ENCODE results near the gene OXTR. TPM values are rescaled to one million over a fixed set of nuclear protein-coding genes. Genes with fewer than 3 reads are reported as not detected.

Gene OXTR
- total RNA-seq, 1 donor from 2014 or later, result 1.0 TPM

- Mint-ChIP-seq H3K9me3 (no peaks in the 10 kb centered on the region), H3K27me3 (ENCODE audit: insufficient read depth) (peaks cover 2% of the 10 kb centered on the region), H3K27ac (no peak overlapping the region), H3K4me3 (no peak overlapping the region), H3K36me3 (ENCODE audit: low read depth) (no peaks in the 10 kb centered on the region), H3K4me1 (ENCODE audit: low read depth) (no peaks in the 10 kb centered on the region)
- intact Hi-C loops (cut with micrococcal nuclease), result no loop called here
- DNase-seq (ENCODE audit: low spot score), result no peak
Measured at GRCh38 chr3:8778475-8778874, 9.1 kb upstream of the OXTR start.

DNA sequence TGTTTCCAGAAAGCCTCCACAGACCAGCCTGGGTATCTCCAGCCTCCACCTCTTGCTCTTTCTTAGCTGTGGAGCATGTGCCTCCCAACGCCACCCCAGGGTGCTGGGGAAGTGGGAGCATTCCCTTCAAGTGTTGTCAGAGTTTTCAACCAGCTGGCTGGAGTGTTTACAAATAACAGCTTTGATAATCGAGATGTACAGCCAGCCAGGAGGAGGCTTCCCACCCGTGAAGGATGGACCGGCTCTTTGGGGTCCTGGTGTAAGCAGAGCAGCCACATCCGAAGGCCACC lies 8.5 kb upstream of the OXTR start:
- DNase-seq (ENCODE audit: low spot score), result no peak
- Mint-ChIP-seq H3K27me3 (ENCODE audit: insufficient read depth) (peaks cover 2% of the 10 kb centered on the region), H3K36me3 (ENCODE audit: low read depth) (no peaks in the 10 kb centered on the region), H3K27ac (no peak overlapping the region), H3K9me3 (no peaks in the 10 kb centered on the region), H3K4me3 (no peak overlapping the region), H3K4me1 (ENCODE audit: low read depth) (no peaks in the 10 kb centered on the region)
- intact Hi-C loops (cut with micrococcal nuclease), result no loop called here

GRCh38 chr3:8777201-8777977 lies 8.0 kb upstream of the OXTR start:
- DNase-seq (ENCODE audit: low spot score), result no peak
- H3K4me1 Mint-ChIP-seq (ENCODE audit: low read depth), result no peaks in the 10 kb centered on the region
- H3K27ac Mint-ChIP-seq, result no peak overlapping the region
- H3K27me3 Mint-ChIP-seq (ENCODE audit: insufficient read depth), result peaks cover 2% of the 10 kb centered on the region
- H3K9me3 Mint-ChIP-seq, result no peaks in the 10 kb centered on the region
- intact Hi-C loops (cut with micrococcal nuclease), result no loop called here
- no peak overlapping the region for H3K4me3 Mint-ChIP-seq
- H3K36me3 Mint-ChIP-seq (ENCODE audit: low read depth), result no peaks in the 10 kb centered on the region

DNA sequence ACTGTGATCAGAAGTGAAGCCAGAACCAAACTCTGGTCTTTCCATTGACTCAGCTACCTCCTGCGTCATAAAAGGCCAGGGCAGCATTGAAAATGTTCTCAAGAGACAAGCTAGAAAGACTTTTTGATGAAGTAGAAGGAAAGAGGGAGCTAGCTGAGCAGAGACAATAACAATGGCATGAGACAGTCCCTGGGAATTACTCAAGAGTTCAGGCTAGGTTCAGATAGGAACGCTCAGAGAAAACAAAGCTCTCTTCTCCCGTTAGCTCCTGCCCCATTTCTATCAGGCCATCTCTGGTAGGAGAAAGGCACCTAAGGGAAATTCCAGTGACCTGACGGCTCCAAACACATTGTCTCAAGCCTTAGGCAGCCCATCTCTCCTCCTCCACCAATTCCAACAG lies 7.0 kb upstream of the OXTR start:
- Mint-ChIP-seq H3K9me3 (no peaks in the 10 kb centered on the region), H3K27ac (no peak overlapping the region), H3K36me3 (ENCODE audit: low read depth) (no peaks in the 10 kb centered on the region), H3K27me3 (ENCODE audit: insufficient read depth) (peaks cover 2% of the 10 kb centered on the region), H3K4me1 (ENCODE audit: low read depth) (no peaks in the 10 kb centered on the region), H3K4me3 (no peak overlapping the region)
- intact Hi-C loops (cut with micrococcal nuclease), result no loop called here
- DNase-seq (ENCODE audit: low spot score), result no peak

DNA sequence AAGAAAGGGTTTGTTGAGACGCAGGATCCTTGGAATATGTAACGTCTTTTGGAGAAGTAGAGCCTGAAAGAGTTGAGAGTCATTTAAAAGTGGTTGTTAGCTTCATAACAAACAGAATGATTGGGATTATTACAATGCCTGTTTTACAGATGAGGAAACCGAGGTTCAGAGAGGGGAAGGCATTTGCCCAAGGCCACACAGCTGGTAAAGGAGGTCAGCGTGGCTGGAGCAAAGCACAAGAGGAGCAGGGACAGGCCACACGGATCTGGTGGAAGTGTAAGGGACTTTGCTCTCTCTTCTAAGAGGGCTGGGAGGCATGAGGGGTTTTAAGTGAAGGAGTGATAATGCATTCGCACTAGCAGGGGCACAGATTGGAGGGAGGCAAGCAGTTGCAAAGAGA lies 6.2 kb upstream of the OXTR start:
- Mint-ChIP-seq H3K9me3 (no peaks in the 10 kb centered on the region), H3K36me3 (ENCODE audit: low read depth) (no peaks in the 10 kb centered on the region), H3K27me3 (ENCODE audit: insufficient read depth) (peaks cover 10% of the 10 kb centered on the region), H3K4me3 (no peak overlapping the region), H3K27ac (no peak overlapping the region), H3K4me1 (ENCODE audit: low read depth) (no peaks in the 10 kb centered on the region)
- intact Hi-C loops (cut with micrococcal nuclease), result no loop called here
- DNase-seq (ENCODE audit: low spot score), result no peak

DNA sequence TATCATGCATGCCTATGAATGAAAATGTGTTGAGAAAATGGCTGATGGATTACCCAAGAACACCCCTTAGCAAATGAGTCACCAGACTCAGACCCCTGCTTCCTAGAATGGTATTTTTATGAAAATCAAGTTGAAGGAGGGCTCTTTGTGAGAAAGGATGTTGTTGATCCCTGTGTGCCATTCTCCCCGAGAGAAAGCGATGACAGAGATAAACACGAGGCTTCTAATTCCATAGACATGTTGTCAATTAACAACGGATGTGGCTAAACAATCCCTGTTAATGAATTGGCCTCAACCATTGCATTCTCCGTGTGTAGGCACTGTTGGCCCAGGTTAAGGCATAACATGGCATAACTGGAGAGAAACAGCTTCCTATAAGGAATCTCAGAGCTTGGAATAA lies 5.8 kb upstream of the OXTR start:
- Mint-ChIP-seq H3K36me3 (ENCODE audit: low read depth) (no peaks in the 10 kb centered on the region), H3K9me3 (no peaks in the 10 kb centered on the region), H3K27ac (no peak overlapping the region), H3K27me3 (ENCODE audit: insufficient read depth) (peaks cover 14% of the 10 kb centered on the region), H3K4me3 (no peak overlapping the region), H3K4me1 (ENCODE audit: low read depth) (no peaks in the 10 kb centered on the region)
- no peak for DNase-seq (ENCODE audit: low spot score)
- intact Hi-C loops (cut with micrococcal nuclease), result no loop called here

DNA sequence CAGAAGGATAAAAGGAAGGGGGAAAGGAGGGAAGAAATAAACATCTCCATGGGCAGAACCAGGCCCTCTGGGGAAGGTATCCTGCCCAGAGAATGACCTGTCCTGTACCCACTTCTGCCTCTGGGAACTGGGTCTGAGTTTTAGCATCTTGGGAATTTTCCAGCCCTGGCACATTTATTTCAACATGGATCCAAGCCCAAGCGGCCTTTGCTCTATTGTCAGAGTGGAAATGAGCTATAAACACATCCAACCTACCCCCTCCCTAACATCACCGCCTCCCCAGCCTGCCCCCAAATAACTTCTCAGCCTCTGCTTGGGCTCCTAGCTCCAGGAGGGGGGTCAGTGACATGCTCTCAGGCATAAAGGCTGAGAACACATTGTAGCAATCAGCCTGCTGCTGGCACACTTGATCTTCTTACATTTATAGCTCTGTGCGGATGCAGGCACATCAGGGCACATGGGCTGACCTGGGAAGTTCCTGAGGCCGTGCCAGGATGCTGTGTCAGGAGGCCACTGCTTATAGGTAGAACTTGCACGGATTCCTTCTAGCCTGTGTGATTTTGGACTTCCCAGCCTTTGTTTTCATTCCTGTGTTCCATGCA lies 4.6 kb upstream of the OXTR start:
- Mint-ChIP-seq H3K27ac (no peak overlapping the region), H3K4me1 (ENCODE audit: low read depth) (peaks cover 8% of the 10 kb centered on the region), H3K4me3 (no peak overlapping the region), H3K27me3 (ENCODE audit: insufficient read depth) (peaks cover 19% of the 10 kb centered on the region), H3K36me3 (ENCODE audit: low read depth) (no peaks in the 10 kb centered on the region), H3K9me3 (no peaks in the 10 kb centered on the region)
- DNase-seq (ENCODE audit: low spot score), result no peak
- intact Hi-C loops (cut with micrococcal nuclease), result no loop called here

- no peaks in the 10 kb centered on the region for H3K36me3 Mint-ChIP-seq (ENCODE audit: low read depth)
- no peaks in the 10 kb centered on the region for H3K9me3 Mint-ChIP-seq
- peaks cover 42% of the 10 kb centered on the region for H3K27me3 Mint-ChIP-seq (ENCODE audit: insufficient read depth)
- peaks cover 13% of the 10 kb centered on the region for H3K4me1 Mint-ChIP-seq (ENCODE audit: low read depth)
- intact Hi-C loops (cut with micrococcal nuclease), result loop anchor here (1.0 kb wide), 1 partner anchor 534 kb away; no protein-coding TSS in a partner anchor
- DNase-seq (ENCODE audit: low spot score), result no peak
- peak overlapping the region; percentile 55 for H3K4me3 Mint-ChIP-seq
- H3K27ac Mint-ChIP-seq, result peak overlapping the region; percentile 22
Measured at GRCh38 chr3:8768364-8769087, 887 bp downstream of the OXTR start.

DNA sequence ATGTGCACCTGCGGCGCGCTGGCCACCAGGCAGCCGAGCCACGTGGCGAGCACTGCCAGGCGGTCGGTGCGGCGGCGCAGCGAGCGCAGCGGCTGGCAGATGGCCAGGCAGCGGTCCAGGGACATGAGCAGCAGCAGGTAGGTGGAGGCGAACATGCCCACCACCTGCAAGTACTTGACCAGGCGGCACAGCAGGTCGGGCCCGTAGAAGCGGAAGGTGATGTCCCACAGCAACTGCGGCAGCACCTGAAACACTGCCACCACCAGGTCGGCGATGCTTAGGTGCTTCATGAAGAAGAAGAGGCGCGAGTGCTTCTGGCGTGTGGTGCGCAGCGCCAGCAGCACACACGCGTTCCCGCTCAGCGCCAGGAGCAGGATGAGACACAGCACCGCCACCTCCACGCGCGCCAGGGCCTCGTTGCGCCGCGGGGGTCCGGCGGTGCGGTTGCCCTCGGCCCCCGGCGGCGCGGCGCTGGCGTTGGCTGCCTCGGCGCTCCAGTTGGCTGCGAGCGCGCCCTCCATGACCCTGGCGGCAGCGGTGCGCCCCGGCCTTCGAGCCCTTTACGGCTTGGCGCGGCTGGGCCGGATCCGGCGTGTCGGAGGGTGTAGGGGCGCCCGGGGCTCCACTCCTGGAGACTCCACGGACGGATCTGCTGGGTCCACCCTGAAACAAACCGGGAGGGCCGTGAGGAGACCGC lies 1.6 kb downstream of the OXTR start:
- Mint-ChIP-seq H3K27me3 (ENCODE audit: insufficient read depth) (peaks cover 42% of the 10 kb centered on the region), H3K27ac (no peak overlapping the region), H3K4me1 (ENCODE audit: low read depth) (peaks cover 13% of the 10 kb centered on the region), H3K36me3 (ENCODE audit: low read depth) (no peaks in the 10 kb centered on the region), H3K4me3 (no peak overlapping the region), H3K9me3 (no peaks in the 10 kb centered on the region)
- DNase-seq (ENCODE audit: low spot score), result no peak
- intact Hi-C loops (cut with micrococcal nuclease), result no loop called here

- no peak overlapping the region for H3K4me3 Mint-ChIP-seq
- intact Hi-C loops (cut with micrococcal nuclease), result no loop called here
- peaks cover 42% of the 10 kb centered on the region for H3K27me3 Mint-ChIP-seq (ENCODE audit: insufficient read depth)
Measured at GRCh38 chr3:8767256-8767666, 2.2 kb downstream of the OXTR start.

GRCh38 chr3:8766148-8766547 lies 3.3 kb downstream of the OXTR start:
- Mint-ChIP-seq H3K27me3 (ENCODE audit: insufficient read depth) (peaks cover 39% of the 10 kb centered on the region), H3K36me3 (ENCODE audit: low read depth) (no peaks in the 10 kb centered on the region), H3K9me3 (no peaks in the 10 kb centered on the region), H3K4me3 (peak overlapping the region; percentile 35), H3K4me1 (ENCODE audit: low read depth) (peaks cover 13% of the 10 kb centered on the region), H3K27ac (no peak overlapping the region)
- intact Hi-C loops (cut with micrococcal nuclease), result no loop called here
- no peak for DNase-seq (ENCODE audit: low spot score)

More at GRCh38 chr3:8767256-8767666, 2.2 kb downstream of the OXTR start:
- no peaks in the 10 kb centered on the region for H3K9me3 Mint-ChIP-seq
- H3K4me1 Mint-ChIP-seq (ENCODE audit: low read depth), result peaks cover 13% of the 10 kb centered on the region
- no peak overlapping the region for H3K27ac Mint-ChIP-seq
- no peak for DNase-seq (ENCODE audit: low spot score)
- H3K36me3 Mint-ChIP-seq (ENCODE audit: low read depth), result no peaks in the 10 kb centered on the region

GRCh38 chr3:8765528-8765927 lies 3.9 kb downstream of the OXTR start:
- no peak for DNase-seq (ENCODE audit: low spot score)
- intact Hi-C loops (cut with micrococcal nuclease), result no loop called here
- Mint-ChIP-seq H3K9me3 (no peaks in the 10 kb centered on the region), H3K27ac (no peak overlapping the region), H3K4me3 (no peak overlapping the region), H3K36me3 (ENCODE audit: low read depth) (no peaks in the 10 kb centered on the region), H3K4me1 (ENCODE audit: low read depth) (peaks cover 13% of the 10 kb centered on the region), H3K27me3 (ENCODE audit: insufficient read depth) (peaks cover 32% of the 10 kb centered on the region)

DNA sequence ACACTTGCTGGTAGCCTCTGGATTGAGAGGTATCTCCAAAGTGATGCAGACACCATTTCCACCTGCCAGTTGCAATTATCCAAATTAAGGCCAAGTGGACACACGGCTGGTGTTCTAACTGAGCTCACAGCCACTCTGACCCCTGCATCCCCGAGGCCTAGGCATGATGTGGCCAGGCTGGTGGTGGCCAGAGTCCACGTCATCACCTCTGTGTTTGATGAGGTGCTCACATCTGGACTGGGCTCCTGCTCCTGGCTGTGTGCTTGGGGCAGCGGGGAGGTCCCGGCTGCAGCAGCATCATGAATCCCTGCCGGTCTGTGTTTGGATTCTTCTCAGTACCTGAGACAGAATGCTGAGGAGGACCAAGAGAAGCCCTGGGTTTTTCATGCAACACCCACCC lies 4.9 kb downstream of the OXTR start:
- no peak overlapping the region for H3K27ac Mint-ChIP-seq
- no peak overlapping the region for H3K4me3 Mint-ChIP-seq
- H3K27me3 Mint-ChIP-seq (ENCODE audit: insufficient read depth), result peaks cover 27% of the 10 kb centered on the region
- no peaks in the 10 kb centered on the region for H3K36me3 Mint-ChIP-seq (ENCODE audit: low read depth)
- intact Hi-C loops (cut with micrococcal nuclease), result no loop called here
- H3K4me1 Mint-ChIP-seq (ENCODE audit: low read depth), result peaks cover 10% of the 10 kb centered on the region
- H3K9me3 Mint-ChIP-seq, result no peaks in the 10 kb centered on the region
- DNase-seq (ENCODE audit: low spot score), result no peak
